HG03571 (cell line): Measurements from ENCODE around the gene MROH9.

ENCODE experiments used
- ATAC-seq: cut with Tn5 transposase; IDR thresholded peaks from one replicate; pipeline ENCODE4 v1.9.1; 2021; ENCODE audit not compliant: unreplicated experiment

MROH9 gene

DNA sequence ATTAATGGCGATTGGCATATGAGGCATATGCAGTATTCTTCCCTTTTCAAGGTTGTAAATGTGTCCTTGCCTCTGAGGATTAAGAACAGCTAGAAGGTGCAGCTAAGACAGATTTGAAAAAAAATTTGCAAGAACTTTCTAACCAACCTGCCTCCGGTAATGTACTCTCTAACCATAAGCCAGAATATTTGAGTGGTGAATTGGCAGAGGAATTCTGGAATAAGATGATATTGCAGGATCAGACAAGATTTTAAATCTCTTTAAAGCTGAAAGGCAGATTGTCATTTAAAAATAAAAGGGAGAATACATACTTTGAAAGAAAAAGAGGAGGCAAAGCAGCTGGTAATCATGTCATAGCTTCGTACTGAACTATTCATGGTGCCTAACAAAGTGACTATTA, 29.2 kb downstream of the MROH9 start:
- no peak for ATAC-seq

DNA sequence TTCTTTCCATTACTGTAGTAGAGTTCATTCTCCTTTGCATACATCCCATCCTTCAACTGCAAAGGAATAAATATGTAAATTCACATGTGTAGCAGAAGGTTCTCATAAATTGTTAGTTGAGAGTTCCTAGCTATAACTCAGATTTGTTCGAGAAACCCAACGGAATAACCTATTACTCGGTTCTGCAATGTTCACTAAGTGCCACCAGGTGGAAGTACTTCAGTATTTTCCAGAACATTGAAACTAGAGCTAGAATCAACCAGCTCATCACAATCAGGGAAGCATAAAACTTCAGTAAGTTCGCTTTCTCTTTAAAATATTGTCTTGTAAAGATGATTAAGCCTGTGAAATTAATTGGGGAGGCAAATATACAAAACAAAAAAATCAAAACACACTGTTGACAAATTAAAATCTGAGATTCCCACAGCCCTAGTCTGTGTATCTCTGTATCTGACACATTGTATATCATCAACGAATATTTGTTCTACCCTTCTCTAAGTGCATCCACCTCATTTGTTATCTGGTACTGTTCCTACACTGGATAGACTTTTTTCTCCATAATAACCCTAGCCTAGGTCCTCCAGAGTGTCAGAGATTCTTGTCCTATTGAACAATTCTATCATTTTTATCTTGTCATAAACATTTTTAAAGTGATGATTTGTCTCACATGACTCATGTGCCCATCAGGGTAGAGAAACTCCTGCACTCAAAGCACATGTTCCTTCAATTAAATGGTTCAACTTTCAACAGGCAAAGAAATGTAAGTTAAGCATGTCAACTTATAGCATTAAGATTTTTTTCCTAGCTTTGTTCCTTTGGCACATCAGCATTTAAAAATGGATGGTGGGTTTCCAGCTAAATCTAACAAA, 31.9 kb downstream of the MROH9 start:
- ATAC-seq, result no peak

DNA sequence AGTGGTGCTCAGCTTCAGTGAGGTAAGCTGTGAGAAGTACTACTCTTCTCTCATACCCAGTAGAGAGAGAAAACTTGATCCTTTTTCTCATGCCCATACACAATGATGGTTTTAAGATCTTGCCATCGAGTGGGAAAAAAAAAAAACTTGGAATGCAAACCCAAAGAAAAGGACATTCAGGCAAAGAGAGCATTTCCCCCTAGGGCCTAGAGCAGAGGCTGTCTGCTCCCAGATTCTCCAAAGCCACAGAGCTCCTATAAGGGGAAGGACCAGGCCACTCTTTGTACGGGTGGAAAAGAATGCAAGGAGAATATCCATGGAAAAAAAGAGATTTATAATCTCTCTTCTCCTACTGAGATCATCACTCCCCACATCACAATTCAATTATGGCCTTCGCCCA, 34.9 kb downstream of the MROH9 start:
- ATAC-seq, result no peak

DNA sequence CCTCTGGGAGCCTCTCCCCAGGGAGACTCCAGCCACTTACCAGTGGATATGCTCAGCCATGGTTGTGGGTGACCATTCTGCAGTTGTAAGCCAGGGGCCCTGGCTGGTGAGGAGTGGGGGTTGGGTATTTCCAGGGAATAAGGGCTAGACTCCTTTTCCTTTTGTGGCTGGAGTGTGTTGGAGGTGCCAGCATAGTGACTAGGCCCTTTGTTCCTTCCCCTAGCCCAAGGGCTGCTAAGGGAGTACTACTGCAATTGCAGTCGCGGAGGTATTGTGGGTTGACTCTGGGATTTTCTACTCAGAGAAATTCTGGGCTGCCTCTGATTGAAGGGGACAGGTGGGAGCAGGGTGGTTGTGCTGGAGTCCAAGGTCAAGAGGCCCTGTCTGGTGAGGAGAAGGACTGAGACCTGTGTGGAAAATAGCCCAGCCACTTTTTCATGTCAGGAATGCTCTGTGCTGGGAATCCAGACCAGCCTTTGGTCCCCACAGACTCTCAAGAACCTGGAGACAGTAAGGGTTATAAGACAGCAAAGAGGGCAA, 43.1 kb downstream of the MROH9 start:
- no peak for ATAC-seq

DNA sequence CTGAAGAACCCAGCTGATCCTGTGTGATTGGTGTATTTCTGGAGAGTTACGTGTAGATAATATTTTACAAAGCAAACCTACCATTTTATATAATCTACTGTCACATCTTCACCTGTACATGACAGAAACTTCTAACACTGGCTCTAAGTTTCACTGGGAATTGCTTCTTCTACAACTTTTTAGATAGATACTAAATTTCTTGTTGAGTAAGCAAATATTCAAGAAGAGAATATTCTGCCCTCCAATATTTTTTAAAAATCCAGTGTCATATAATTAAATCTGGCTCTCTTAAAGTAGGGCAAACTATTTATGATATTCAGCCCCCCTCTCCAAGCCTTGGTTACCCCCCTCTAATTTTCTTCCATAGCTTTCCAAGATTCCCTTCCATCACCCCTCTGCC, 50.1 kb downstream of the MROH9 start:
- no peak for ATAC-seq

DNA sequence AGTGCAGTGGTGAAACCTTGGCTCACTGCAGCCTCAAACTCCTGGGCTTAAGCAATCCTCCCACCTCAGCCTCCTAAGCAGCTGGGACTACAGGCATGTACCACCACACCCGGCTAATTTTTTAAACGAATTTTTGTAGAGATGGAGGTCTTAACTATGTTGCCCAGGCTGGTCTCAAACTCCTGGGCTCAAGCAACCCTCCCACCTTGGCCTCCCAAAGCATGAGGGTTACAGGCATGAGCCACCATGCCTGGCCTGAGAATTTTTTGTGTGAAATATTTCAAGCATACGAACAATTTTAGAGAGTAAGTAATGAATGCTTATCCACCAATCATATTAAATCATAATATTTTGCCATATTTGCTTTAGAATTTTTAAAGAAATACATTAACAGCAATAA, 51.6 kb downstream of the MROH9 start:
- no peak for ATAC-seq

DNA sequence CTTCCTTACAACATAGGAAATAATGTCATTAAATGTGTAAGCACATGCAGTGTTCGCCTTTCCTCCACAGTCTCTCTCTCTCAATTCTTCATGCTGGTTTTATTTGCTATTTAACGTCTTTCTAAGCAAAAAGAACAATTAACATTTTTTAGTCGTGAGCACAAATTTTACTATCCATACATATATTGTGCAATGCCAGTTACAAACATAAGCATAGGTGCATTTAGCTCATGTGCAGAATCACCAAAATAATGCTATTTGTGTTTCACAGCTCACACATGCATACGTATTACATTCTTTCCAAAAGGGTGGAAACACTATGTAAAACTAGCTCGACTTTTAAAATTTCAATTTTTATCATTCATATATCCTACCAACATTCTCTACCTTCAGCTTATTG, 52.1 kb downstream of the MROH9 start:
- no peak for ATAC-seq

DNA sequence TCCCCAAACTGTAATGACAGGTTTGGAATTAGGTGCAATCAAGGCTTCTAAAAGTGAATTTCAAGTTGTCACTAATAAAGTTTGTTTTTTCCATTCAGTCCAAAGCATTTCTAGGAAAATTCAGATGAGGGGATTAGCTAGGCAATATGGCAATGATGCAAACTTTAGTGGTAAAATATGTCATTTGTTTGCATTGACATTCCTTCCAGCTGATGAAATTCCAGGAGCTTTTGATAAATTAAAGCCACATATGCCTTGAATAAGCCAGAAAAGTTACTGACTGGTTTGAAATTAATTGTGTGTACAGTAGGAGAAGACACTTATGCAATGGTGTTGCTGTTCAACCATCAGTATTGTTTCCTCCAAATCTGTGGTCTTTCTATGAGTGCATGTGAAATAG, 57.8 kb downstream of the MROH9 start:
- no peak for ATAC-seq

DNA sequence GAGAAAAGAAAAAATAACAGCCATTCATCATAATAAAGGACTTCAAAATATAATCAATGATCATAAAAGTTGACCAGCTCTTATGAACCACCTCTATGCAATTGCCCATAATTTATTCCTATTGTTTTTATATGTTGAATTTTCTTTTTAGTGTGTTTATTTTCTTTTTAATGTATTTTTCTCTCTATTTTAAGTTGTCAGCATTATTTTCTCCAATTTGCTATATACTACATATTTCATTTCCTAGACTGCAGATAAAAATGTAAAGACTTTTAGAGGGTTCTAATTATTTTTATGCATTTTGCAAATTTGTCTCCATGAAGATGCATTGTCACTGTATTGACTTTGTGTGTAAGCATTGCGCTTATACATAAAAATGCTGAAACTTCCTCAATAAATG, 58.4 kb downstream of the MROH9 start:
- no peak for ATAC-seq

DNA sequence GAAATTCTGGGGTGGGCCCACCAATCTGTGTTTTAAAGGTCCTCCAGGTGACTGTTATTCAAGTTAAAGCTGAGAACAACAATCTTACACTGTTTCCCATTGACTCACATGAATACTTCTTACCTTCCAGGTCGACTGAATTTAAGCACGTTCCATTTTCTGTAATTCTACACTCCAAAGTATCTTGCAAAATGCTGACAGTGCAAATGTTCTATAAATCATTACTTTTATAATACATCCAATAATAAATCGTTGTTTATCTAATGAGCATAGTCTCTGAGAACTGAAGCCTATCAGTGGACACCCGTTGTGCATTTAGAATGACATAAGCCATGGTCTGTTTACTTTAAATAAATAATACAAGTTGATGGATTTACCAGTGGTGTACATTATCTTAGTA, 79.5 kb downstream of the MROH9 start:
- ATAC-seq, result no peak

DNA sequence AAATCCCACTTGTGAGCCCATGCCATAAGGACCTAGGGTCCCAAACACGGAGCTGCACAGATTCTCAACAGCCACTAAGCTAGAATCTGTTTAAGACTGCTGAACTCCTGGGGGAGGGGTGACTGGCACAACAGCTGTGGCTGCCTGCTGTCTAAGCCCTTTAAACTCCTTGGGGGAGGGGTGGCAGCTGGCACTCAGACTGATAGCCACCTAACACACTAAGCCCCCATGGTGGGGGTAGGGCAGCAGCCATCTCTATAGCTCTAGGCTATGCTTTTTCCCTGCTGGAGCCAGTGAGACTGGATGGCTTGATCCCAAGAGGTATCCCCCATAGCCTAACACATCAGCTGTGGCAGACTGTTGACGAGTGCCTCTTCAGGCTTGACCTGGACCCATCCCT, 82.1 kb downstream of the MROH9 start:
- no peak for ATAC-seq

DNA sequence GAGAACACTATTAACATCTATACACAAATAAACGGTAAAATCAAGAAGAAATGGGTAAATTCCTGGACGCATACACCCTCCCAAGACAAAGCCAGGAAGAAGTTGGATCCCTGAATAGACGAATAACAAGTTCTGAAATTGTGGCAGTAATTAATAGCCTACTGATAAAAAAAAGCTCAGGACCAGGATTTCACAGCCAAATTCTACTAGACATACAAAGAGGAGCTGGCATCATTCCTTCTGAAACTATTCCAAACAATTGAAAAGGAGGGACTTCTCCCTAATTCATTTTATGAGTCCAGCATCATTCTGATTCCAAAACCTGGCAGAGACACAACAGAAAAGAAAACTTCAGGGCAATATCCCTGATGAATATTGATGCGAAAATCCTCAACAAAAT, 84.6 kb downstream of the MROH9 start:
- no peak for ATAC-seq

DNA sequence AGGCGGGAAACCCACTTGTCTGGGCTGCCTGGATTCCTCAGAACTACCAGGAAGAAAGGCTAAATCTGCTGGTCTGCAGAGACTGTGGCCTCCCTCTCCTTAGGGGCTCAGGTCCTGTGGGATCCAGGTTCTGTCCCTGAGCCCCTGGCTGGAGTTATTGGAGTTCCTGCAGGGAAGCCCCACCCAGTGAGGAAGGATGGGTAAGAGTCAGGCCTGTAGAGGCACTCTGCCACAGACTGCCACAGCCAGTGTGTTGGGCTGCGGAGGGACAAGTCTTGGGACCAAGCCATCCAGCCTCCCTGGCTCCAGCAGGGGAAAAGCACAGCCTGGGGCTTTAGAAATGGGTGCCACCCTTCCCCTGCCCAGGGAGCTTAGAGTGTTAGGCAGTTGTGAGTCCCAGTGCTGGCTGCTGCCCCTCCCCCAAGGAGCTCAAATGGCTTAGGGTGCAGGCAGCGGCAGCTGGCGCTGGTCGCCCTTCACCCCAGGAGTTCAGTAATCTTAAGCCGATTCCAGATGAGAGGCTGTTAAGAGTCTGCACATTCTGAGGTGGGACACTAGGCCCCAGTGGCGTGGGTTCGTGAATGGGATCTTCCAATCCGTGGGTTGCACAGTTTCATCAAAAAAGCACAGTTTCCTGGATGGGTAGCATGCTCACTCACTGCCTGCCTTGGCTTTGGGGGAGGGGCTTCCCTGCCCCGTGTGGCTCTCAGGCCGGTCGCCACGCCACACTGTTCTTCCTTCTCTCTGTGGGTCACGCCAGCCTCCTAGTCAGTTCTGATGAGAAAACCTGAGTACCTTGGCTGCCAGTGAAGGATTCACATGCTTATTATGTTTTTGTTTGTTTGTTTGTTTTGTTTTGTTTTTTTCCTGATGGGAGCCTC, 97.7 kb downstream of the MROH9 start:
- no peak for ATAC-seq

DNA sequence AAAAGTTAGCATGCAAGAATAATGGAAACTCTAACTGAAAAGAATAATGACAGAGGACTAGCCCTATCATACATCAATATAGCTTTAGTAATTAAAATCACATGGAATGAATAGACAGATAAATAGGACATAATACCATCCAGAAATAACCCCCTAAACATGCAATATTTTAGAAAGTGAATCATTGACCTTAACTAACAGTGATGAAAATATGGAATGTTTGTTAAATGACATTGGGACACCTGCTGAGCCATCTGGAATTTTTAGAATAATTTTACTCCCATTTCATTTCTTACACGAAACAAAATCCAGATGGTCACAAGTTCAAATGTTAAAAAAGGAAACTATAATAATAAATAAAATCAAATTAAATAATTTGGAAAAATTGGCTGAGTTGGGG, 102.3 kb downstream of the MROH9 start:
- no peak for ATAC-seq

DNA sequence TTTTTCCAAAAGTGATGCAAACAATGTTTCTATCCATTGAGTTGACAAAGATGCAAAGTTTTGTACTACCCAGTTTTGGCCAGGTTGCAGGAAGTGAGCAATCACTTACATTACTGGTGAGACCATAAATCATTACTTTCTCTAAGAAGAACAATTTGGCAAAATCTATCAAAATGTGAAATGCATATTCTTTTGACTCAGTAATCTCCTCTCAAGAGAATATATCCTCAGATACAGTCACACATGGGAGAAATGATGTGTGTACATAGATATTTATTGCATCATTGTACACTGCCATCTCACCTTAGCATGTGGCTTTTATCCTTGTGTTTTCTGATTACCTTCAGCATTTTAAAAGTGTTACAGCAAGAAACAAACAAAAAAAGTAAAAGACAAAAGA, 103.0 kb downstream of the MROH9 start:
- ATAC-seq, result no peak

DNA sequence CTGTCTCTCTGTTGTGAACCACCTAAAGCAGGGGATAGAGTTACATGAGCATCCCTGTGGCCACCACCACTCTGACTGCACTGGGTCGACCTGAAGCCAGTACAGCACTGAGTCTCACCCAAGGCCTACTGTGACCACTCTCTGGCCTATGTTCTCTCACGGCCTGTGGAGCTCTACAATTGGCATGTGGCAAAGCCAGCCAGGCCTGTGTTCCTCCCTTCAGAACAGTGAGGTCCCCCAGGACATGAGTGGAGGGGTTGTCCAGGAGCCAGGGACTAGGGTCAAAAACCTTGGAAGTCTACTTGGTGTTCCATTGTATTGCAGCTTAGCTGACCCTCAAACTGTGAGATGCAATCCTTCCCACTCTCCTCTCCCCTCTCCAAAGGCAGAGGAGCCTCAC, 112.7 kb downstream of the MROH9 start:
- ATAC-seq, result no peak

DNA sequence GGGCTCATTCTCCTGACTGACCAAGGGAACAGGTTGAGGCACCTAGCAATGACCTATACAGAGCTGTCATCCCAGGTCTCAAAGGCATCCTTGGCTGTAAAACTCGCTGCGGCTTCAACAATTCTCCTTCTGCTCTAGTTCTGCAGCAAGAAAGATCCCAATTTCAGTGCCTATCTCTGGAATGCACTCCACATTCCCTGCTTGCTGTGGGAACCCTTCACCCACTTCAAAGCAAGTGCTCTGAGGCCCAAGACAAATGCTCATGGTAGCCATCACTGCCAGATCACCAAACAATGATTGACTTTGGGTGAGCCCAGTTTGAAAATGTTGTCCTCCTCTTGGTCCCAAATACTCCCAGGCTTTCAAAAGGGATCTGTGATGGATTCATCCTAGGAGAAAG, 117.6 kb downstream of the MROH9 start:
- no peak for ATAC-seq

DNA sequence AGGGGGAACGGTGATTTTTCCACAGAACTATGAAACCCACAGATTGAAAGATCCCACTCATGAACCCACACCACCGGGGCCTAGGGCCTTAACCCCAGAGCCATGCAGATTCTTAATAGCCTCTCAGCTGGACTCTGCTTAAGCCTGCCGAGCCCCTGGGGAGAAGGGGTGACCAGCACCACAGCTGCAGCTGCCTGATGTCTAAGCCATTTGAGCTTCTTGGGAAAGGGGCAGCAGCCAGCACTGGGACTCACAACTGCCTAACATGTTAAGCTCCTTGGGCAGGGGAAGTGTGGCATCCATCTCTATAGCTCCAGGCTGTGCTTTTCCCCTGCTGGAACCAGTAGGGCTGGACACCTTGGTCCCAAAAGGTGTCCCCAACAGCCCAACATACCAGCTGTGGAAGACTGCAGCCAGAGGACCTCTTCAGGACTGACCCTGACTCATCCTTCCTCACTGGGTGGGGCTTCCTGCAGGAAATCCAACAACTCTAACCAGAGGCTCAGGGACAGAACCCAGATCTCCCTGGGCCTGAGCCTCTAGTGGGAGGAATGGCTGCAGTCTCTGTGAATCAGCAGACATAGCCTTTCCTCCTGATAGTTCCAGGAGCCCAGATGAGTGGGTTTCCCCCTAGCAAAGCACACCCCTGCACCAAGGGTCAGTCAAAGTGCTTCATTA, 120.8 kb downstream of the MROH9 start:
- ATAC-seq, result no peak

DNA sequence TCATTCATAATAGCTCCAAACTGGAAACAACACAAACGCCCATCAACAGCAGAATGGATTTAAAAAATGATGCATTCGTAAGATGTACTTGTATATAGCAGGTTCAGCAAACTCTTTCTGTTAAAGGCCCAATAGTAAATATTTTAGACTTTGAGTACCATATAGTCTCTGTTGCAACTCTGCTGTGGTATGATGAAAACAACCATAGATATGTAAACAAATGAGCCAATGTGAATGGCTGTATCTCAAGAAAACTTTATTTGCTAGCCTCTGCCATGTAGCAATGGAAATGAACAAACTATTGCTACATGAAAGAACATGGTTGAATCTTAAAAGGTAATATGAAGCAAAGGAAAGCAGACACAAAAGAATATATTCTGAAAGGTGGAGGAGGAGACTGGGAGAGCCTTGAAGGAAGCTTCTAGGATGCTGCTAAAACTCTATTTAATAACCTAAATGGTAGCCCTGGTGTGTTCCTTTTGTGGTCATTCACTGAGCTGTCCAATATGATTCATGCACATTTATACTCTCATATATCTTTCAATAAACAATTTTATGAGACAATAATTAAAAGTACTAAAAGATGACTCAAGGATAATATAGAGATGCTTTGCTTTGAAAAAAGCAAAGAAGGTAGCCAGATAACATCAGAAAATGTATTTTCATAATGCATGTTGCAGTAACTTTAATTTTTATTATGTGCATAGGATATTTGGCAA, 126.2 kb downstream of the MROH9 start:
- no peak for ATAC-seq

DNA sequence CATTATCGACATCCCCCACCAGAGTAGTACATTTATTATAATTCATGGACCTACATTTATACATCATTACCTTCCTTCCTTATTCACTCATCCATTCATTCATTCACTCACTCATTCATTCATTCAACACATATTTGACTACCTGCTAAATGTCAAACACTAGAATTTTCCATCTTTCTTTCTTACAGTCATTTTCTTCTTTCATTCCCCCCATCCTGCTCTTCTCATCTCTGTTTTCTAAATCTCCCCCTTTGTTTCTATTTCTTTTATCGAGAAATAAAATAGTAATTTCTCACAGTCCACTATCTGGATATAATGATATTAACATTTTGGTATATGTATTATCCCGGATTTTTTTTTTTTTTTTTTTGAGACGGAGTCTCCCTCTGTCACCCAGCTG, 127.6 kb downstream of the MROH9 start:
- no peak for ATAC-seq

DNA sequence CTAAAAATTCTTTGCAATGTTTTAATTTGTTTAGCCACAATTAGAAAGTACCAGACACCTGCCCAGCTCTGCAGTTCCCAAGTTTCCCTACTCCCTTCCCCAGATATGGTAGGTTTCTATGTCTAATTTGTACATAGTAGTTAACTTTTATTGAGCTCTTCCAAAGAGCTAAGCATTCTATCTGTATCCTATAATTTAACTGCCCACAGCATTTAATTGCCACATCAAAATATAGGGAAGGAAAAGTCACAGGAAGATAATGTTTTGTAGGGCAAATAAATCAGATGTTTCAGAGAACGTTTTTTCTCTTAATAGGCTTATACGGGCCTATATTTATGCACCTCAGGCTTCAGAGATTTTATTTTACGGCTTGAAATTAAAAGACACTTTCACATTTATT, 139.7 kb downstream of the MROH9 start:
- no peak for ATAC-seq
